Gastrocnemius medialis (tissue), 4 donors: ENCODE results near the gene THSD4. TPM values are rescaled to one million over a fixed set of nuclear protein-coding genes. Genes with fewer than 3 reads are reported as not detected.
"Not testable (repeated sequence)": the region's sequence is repeated elsewhere in the genome, so short reads cannot be mapped to it uniquely, and the experiment has no call there.

Experiments
- ATAC-seq, 2 donors: fragments of 150-250 bp; one replicate each; pipeline ENCODE4 v1.9.1; 2016
- DNase-seq, 2 donors: peaks; one replicate each; pipeline ENCODE4 v3.0.0-alpha.2; 2019
- H3K27ac ChIP-seq, 4 donors: fragments of 200-600 bp; sonication (generic); 1 replicate in 1 of 4; 2 replicates in 3 of 4; pipeline ENCODE4 v1.5.1; 2016 to 2018; ENCODE audit warnings: mild to moderate bottlenecking in 2 of 4, moderate library complexity in 1 of 4
- H3K27me3 ChIP-seq, 3 donors: fragments of 200-600 bp; sonication (generic) in 2 of 3; 1 replicate in 1 of 3; 2 replicates in 2 of 3; pipeline versions ENCODE4 v1.5.1 to v1.6.0; 2016 to 2019; ENCODE audit warnings: mild to moderate bottlenecking in 1 of 3, moderate library complexity in 1 of 3
- H3K36me3 ChIP-seq, 2 donors: fragments of 200-600 bp; sonication (generic) in 1 of 2; one replicate each; pipeline ENCODE4 v1.5.1; 2017 to 2018
- H3K4me1 ChIP-seq, 2 donors: fragments of 200-600 bp; sonication (generic) in 1 of 2; one replicate each; pipeline ENCODE4 v1.5.1; 2016 to 2017; ENCODE audit warnings: mild to moderate bottlenecking in 2 of 2
- H3K4me3 ChIP-seq, 4 donors: fragments of 200-600 bp; sonication (generic) in 3 of 4; 1 replicate in 1 of 4; 2 replicates in 3 of 4; pipeline ENCODE4 v1.5.1; 2016 to 2019; ENCODE audit warnings: mild to moderate bottlenecking in 2 of 4
- H3K9me3 ChIP-seq, 3 donors: fragments of 200-600 bp; sonication (generic) in 2 of 3; 1 replicate in 1 of 3; 2 replicates in 2 of 3; pipeline ENCODE4 v1.5.1; 2016 to 2019
- CTCF ChIP-seq, 5 experiments: fragments of 450-650 bp in 3 of 5; fragments of 200-600 bp in 2 of 5; sonication (generic) in 2 of 5; IDR thresholded peaks in 4 of 5; conservative IDR thresholded peaks in 1 of 5; 1 replicate in 4 of 5; 2 replicates in 1 of 5; pipeline ENCODE4 v1.5.1; 2016 to 2019; ENCODE audit warnings: antibody characterized with exemption in 5 of 5, mild to moderate bottlenecking in 3 of 5, moderate library complexity in 3 of 5
- POLR2A ChIP-seq, 2 donors: fragments of 450-650 bp; IDR thresholded peaks; one replicate each; pipeline ENCODE4 v1.6.1; 2017; ENCODE audit warnings: antibody characterized with exemption in 2 of 2, mild to moderate bottlenecking in 2 of 2, moderate library complexity in 2 of 2
- in situ Hi-C, 4 donors: fragments of 200-750 bp; cut with MboI; loops; one replicate each; pipeline versions ENCODE4 v1.15.0 to v1.8.0; 2017; ENCODE audit warnings: low sequenced_read_pairs in 4 of 4
- intact Hi-C: fragments of 100-400 bp; cut with DNase I; formaldehyde crosslinking; loops from one replicate; pipeline ENCODE4 v1.15.1; 2023; ENCODE audit warnings: low total_unique reads
- total RNA-seq, 4 donors: library from RNA; depleted of rRNA; stranded (reverse); fragments of >200 nt; gene quantifications; one replicate each; pipeline versions ENCODE4 v1.1.0 to v1.2.3, GENCODE V29; 2016

The THSD4 gene
- total RNA-seq, 4 donors from 2014 or later, result 0.35 to 3.1 (median 0.60) TPM

- H3K27ac ChIP-seq, result no peak overlapping the region
- DNase-seq, result no peak
- H3K9me3 ChIP-seq, result no peaks in the 10 kb centered on the region
- no peaks in the 10 kb centered on the region for H3K4me1 ChIP-seq
- intact Hi-C loops, result no loop called here
- in situ Hi-C loops, result no loop called here
- TF ChIP-seq CTCF (IDR thresholded peaks at IDR 0.05 in 4 of 5, conservative IDR thresholded peaks at IDR 0.05 in 1 of 5), result no peak
- no peak for TF ChIP-seq POLR2A (IDR thresholded peaks at IDR 0.05)
- no peak overlapping the region for H3K4me3 ChIP-seq
- no peak for ATAC-seq
- no peaks in the 10 kb centered on the region for H3K36me3 ChIP-seq
- no peaks in the 10 kb centered on the region for H3K27me3 ChIP-seq
These were observed 551.7 kb downstream of the THSD4 start for GRCh38 chr15:71666763-71667620.

DNA sequence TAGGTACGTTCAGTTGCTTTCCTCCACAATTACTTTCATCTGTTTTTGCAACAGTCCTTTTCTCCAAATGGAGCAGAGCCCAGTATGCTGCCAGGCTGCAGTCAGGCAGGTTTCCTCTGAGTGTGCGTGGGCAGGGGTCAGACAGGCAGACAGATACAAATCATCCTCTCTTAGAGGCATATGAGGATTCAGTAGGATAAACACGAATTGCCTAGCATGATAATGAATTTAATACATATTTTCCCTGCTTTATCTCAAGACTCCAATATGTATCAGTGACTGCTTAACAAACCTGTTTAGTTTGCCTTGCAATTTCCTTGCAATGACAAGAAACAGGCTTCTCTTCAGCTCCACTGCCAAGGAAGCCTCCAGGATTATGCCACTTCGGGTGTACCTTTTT, 554.4 kb downstream of the THSD4 start:
- H3K36me3 ChIP-seq, result no peaks in the 10 kb centered on the region
- peaks cover 0 to 9% of the 10 kb centered on the region in 2 donors for H3K4me1 ChIP-seq
- no peak for TF ChIP-seq CTCF (IDR thresholded peaks at IDR 0.05 in 4 of 5, conservative IDR thresholded peaks at IDR 0.05 in 1 of 5)
- TF ChIP-seq POLR2A (IDR thresholded peaks at IDR 0.05), result no peak
- H3K27me3 ChIP-seq, result no peaks in the 10 kb centered on the region
- intact Hi-C loops (no loop called here), in situ Hi-C loops (no loop called here)
- H3K9me3 ChIP-seq, result no peaks in the 10 kb centered on the region
- no peak overlapping the region for H3K27ac ChIP-seq
- ATAC-seq (no peak), DNase-seq (no peak)
- H3K4me3 ChIP-seq, result no peak overlapping the region

DNA sequence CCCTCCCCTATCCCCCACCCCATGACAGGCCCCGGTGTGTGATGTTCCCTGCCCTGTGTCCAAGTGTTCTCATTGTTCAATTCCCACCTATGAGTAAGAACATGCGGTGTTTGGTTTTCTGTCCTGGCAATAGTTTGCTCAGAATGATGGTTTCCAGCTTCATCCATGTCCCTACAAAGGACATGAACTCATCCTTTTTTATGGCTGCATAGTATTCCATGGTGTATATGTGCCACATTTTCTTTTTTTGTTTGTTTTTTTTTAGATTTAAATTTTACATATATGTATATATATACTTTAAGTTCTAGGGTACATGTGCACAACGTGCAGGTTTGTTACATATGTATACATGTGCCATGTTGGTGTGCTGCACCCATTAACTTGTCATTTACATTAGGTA, 555.0 kb downstream of the THSD4 start:
- H3K9me3 ChIP-seq, H3K27ac ChIP-seq, in situ Hi-C loops: not testable (repeated sequence)

GRCh38 chr15:71674354-71674753, 559.1 kb downstream of the THSD4 start:
- no peak for DNase-seq
- Histone ChIP-seq H3K9me3 (no peaks in the 10 kb centered on the region), H3K27me3 (no peaks in the 10 kb centered on the region), H3K27ac (peak overlapping the region in 1 of 4 donors; percentile 74), H3K4me3 (no peak overlapping the region), H3K36me3 (no peaks in the 10 kb centered on the region), H3K4me1 (peaks cover 22 to 38% of the 10 kb centered on the region in 2 donors)
- no peak for ATAC-seq
- TF ChIP-seq POLR2A (IDR thresholded peaks at IDR 0.05) (no peak), CTCF (IDR thresholded peaks at IDR 0.05 in 4 of 5, conservative IDR thresholded peaks at IDR 0.05 in 1 of 5) (no peak)
- in situ Hi-C loops (no loop called here), intact Hi-C loops (no loop called here)

More for the DNA sequence above, 555.0 kb downstream of the THSD4 start:
- H3K4me1 ChIP-seq, ATAC-seq, H3K36me3 ChIP-seq, H3K4me3 ChIP-seq, DNase-seq, H3K27me3 ChIP-seq, intact Hi-C loops: not testable (repeated sequence)

DNA sequence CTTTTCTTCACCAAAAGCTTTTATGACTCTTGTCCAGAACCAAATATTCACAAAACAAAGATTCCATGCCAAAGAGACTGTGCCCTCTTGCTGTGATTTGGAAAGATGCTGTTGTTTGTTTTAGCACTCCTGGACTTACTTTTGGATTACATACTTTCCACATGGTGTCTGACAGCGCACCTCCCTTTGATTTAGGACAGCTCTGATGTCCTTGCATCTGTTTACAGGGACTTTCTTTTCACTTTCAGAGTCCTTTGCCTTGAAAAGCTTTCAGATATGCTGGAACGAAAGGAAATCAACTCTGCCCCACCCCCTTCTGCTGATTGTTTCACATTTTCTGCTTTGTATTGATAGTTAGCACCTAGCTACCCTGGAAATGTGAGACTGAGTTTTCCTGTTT, 562.1 kb downstream of the THSD4 start:
- Histone ChIP-seq H3K4me3 (peak overlapping the region in 3 of 4 donors; percentile 1 to 19 (median 18)), H3K27ac (peak overlapping the region in 3 of 4 donors; percentile 59 to 70 (median 70)), H3K36me3 (no peaks in the 10 kb centered on the region), H3K9me3 (no peaks in the 10 kb centered on the region), H3K27me3 (no peaks in the 10 kb centered on the region), H3K4me1 (peaks cover 22 to 51% of the 10 kb centered on the region in 2 donors)
- ATAC-seq (peak; percentile 64 to 77), DNase-seq (no peak)
- no peak for TF ChIP-seq CTCF (IDR thresholded peaks at IDR 0.05 in 4 of 5, conservative IDR thresholded peaks at IDR 0.05 in 1 of 5)
- intact Hi-C loops (no loop called here), in situ Hi-C loops (no loop called here)
